GOT3 (cell line): Measurements from ENCODE around the gene TRMT2B.
"Not testable (repeated sequence)": the region's sequence is repeated elsewhere in the genome, so short reads cannot be mapped to it uniquely, and the experiment has no call there.

Experiments used
- DNase-seq: peaks from one replicate; lab custom pipeline; 2025; ENCODE audit warnings: mixed read lengths; lab: John Stamatoyannopoulos, UW

TRMT2B gene, protein sequence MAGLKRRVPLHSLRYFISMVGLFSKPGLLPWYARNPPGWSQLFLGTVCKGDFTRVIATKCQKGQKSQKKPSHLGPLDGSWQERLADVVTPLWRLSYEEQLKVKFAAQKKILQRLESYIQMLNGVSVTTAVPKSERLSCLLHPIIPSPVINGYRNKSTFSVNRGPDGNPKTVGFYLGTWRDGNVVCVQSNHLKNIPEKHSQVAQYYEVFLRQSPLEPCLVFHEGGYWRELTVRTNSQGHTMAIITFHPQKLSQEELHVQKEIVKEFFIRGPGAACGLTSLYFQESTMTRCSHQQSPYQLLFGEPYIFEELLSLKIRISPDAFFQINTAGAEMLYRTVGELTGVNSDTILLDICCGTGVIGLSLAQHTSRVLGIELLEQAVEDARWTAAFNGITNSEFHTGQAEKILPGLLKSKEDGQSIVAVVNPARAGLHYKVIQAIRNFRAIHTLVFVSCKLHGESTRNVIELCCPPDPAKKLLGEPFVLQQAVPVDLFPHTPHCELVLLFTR

DNA sequence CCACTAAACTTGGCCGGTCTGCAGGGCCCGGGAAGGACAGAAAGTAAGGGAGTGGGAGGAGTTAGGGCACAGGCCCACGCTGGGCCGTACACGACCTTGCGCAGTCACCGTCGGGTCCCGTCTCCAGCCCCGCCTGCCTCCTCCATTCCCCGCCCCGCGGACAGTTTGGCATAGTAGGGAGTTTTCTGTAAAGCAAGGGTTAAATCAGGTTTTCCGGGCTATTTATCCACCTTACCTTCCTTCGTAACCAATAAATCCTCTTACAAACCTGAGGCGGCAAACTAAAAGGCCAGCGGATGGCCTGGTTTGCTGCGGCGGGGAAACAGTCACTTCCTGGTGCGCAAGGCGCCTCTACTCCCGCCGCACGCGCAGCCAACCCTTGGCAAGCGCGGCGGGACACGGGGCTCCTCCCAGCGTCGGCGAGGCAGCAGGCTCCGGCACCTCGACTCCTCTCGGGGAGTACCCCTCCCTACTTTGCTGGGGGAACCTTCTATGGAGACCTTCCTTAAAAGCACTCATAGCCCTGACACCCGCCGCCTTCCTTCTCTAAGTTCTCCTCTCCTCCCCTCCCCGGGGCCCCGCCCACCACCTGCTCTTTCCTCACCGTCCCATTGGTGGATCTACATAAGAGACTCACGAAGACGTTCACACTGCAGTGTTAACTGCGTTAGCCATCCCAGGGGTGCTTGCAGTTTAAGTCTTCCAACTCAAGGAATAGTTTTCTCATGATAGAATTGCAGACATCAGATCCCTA is at the start of gene TRMT2B:
Gene TRMT2B (minus strand): TSS at position 563 of the 754 bp plus-strand sequence. CDS start 9,822 bp downstream, outside the sequence.
- DNase-seq, result peak; percentile 29

DNA sequence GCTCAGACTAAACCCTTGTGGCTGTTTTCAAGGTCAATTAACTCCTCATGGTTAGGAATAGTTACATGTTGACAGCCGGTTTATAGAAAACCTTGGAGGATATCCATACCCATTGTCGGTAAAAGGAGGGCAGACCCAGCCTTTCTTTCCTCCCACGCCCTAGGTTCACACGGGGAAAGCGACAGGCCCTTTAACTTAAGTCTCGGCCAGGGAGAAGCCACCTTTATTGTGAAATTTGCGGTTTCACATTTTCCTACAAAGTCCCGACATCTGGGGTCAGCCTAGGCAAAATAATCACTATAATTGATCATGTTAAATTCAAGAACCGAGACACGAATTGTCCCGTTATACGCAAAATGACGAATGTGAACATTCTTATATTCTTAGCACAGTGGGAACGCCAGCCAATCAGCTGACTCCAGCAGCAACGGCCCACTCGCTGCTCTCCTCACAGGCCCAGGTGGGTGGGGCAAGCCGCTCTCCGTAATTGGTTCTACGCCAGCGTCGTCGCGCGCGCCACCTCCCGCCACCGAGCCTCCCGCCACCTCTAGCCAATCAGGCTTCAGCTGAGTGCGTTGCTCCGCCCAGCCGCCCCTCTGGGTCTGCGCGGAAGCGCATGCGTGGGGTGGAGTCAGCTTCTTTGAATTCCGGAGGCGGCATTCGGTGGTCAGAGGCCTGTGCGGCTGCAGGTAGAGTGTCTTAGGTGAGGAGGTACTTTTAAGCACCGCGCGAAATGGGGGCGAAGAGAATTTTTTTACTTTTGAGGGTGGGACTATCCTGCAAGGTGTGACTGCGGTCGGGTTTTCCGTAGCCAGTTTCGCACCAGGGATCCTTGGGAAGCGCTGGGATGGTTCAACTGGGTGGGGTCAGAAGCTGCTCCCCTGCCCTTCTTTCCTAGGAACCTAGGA is 45.9 kb upstream of the TRMT2B start, which contains the start of gene CENPI:
Gene CENPI (plus strand): TSS at position 659 of the 908 bp plus-strand sequence. CDS start 2,867 bp downstream, outside the sequence.
- DNase-seq, result peak; percentile 70

DNA sequence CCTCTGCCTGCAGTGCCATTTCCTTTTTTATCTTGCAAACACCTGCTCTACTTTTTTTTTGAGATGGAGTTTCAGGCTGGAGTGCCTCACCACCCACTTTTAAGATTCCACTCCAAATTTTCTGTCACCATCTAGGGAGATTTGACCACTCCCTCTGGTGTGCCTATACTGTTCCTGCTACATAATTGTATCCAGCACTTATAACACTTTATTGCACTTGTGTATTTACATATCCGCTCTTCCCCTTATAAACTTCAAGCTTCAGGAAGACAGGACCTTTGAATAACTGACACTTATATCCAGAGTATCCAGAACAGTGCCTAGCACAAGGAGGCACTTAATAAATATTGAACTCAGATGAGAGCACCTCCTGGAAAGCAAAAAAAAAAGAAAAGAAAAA is 39.9 kb upstream of the TRMT2B start:
- DNase-seq, result no peak

DNA sequence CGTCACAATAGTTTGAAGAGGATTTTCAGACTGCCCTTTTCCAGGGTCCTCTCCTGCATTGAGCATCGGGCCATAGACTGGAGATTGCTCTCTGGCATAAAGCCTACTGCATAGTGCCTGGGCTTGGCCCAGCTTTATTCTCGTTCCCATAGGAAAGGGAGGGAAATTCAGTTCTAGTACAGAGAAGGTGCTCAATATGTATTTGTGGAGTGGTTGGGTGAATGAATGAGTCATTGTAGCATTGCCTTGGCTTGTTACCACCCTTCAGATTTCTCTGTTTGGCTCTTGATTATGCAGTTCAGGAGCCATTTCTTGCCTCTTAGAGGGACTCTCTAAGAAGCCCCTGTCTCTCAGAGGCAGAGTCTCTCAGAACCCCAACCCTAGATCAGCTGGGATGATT is 29.3 kb upstream of the TRMT2B start:
- no peak for DNase-seq

DNA sequence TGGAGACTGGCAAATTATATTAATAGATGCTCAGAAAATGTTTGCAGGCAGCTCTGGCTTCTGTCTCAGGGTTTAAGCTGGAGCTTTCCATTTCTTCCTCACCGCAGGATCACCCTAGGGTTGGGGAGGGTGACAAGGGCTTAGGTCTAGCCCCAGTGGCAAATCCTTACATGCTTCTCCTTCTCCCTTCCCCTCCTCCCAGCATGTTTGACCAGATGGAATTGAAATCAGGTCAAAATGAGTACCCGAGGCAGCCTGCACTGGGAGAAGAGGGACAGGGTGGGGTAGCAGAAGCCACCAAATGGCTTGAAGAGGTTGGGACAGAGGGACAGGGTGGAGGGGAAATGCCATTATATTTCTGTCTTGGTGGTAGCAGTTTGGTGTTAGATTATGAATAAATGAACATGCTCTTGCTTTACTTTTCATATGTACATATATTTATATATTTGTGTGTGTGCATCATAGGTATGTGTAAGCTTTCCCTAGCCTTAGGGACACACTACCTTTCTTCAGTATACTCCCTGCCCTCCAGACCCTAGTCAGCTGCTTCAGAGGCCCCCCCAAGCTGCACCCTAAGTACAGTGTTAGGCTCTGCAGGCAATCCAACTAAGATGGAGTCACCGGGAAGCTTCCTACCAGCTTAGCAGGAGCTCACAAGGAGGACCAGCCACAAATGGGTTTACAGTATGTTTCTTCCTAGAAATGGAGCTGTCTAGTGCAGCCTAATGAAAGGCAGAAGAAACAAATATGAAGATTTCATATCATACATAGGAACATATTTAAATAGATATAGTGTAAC is 28.6 kb upstream of the TRMT2B start:
- no peak for DNase-seq

DNA sequence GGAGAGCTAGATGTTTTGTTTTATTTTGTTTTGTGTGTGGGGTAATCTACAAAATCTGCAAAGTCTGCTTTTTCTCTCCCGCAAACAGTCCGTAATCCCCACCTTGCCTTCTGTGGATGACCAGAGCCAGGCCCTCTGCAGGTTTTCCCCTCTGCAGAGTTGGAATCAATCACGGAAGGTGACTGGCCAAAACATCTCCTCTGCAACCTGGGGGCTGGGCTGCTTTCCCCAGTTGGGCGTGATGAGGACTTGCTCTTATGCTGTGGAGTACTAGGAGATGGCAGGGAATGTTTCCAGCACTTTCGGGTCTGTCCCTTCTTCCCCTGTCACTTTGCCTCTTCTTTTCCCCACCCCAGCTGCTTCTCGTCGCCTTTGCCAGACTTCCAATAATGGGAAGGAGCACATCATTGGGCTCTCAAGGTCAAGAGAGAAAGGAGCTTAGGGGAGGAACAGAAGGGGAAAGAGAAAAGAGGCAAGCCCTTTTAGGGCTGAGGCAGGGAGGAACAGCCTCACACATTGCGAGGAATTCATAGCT is 27.9 kb upstream of the TRMT2B start:
- no peak for DNase-seq

DNA sequence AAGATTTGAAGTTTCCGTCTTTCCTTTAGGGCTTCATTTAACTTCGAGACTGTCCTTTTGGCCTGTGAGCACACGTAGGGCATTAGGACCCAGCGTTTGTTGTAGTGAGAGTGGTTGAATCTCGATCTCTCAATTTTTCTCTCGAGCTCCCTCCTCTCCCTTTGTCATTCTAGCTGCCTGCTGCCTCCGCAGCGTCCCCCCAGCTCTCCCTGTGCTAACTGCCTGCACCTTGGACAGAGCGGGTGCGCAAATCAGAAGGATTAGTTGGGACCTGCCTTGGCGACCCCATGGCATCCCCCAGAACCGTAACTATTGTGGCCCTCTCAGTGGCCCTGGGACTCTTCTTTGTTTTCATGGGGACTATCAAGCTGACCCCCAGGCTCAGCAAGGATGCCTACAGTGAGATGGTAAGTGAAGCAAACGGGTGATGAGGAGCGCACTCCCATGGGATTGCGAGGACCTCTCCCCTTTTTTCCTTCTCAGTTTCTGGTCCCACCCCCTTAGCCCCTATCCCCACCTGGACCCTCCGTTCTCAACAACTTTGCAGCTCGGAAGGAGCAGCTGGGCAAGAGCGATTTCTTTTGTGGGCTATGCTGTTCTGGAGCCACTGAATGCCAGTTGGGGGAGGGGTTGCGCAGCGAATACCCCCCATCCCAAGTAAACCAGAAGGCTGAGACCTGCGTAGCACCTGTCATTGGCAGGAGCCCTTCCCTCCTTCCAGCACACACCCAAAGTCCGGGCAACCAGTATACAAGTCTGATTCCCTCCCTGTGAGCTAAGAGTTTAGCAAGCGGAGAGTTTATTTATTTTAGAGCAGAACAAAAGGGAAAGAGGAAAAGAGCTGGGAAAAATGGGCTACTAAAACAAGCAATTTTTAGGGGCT is 27.0 kb upstream of the TRMT2B start, which contains the start of gene TMEM35A:
Gene TMEM35A (plus strand): TSS at position 164 of the 883 bp plus-strand sequence. CDS start 124 bp downstream, at position 288.
- no peak for DNase-seq

DNA sequence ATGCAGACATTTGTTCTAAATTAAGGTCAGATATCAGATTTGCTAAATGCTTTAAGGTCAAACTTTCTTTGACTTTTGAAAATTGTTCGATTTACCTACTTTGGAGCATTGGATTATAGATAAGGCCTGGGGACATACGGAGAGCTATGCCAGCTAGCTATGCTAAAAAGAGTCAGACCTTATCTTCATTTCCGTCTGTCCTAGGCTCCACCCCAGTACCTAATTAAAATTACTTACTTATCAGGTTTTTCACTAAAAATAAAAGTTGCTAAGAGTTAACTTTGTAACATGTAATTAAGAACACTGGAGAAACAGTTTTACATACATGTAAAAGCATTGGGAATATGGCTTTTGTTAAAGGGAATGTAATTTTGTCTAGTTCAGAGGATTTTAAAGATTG is 19.7 kb upstream of the TRMT2B start:
- DNase-seq, result no peak

DNA sequence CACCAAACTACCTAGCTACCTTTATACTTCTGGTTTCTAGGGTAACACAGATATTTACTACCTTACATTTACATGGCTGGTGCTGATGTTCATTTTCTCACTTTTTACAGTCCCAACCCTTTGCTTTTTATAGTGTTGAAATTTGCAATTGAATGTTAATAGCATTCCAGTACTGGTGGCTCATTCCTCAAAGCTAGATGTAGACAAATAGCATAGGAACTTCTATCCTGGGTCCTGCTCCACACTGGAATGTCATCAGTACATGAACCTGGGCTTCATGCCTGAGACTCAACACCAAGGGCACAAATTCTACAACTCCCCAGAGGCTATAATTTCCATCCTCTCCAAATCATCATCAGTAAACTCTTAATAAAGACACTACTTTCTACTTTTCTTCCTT is 10.3 kb upstream of the TRMT2B start:
- DNase-seq, result no peak

DNA sequence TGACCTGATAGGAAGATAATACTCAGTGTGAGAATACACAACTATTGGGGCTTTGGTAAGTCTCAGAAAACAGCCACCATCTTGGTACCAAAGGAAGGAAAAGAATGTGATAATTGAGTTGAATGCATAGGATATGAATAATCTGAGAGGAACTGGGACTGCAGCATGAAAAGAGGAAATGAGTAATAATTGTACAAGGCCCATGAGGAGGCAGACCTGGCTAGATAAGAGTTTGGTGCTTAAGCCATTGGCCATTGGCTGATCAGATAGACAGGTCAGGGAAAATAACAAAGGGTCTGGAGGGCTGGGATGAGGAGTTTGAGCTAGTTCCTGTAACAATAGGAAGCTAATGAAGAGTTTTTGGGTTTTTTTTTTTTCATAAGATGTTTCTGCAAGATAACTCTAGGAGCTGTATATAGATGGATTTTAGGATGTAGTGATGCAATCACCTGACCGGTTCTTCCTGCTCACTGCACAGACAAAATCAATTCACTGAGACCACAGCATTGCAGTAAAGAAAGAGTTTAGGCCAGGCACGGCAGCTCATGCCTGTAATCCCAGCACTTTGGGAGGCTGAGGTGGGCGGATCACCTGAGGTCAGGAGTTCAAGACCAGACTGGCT is 5.3 kb upstream of the TRMT2B start:
- no peak for DNase-seq

DNA sequence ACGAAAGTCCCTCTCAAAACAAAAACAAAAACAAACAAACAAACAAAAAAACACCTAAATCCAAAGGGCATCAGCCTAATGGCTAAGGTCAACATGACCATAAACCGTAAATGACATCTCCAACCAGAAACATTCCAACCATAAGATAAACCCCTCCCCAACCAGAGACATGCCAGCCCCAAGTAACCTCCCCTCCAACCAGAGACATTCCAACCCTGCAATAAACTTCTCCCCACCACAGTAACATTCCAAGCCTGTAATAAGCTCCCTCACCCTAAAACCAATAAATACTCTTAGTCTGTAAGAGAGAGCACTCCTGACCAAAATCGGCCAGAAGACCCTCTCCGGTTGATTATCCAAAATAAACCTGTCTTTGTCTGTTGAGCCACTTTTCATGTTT is 4.6 kb upstream of the TRMT2B start:
- not testable (repeated sequence) for DNase-seq

DNA sequence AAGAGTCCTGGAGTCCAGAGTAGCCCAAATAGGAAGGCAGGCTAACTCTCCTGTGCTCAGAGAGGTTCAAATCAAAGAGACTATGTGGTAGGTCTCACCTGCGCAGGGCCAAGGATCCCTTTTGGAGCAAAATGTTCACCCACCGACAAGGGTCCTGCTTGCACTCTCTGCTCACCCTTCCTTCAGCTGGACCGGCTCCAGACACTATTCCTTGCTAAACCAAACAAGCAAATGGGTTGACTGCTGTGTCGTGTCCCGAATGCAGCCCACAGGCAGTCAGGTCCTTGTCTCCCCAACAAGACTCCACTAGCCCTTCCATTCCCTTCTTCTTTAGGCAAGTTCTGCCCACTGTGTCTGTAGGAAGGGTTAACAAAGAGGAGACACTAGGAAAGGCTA is 760 bp downstream of the TRMT2B start:
- DNase-seq, result no peak

DNA sequence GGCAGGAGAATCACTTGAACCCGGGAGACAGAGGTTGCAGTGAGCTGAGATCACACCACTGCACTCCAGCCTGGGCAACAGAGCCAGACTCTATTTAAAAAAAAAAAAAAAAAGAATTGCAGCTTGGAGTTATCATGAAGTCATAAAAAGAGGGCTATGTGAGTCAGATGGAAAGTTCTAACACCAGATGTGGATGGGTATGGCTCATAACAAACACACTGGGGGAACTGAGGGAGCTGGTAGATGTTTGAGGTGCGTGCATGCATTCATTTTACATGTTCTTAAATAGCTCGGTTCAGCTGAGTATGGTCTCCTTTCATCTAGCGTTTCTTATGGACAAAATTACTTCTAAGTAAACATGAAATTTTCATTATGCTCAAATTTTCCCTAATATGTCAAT is 11.7 kb downstream of the TRMT2B start:
- DNase-seq, result no peak

DNA sequence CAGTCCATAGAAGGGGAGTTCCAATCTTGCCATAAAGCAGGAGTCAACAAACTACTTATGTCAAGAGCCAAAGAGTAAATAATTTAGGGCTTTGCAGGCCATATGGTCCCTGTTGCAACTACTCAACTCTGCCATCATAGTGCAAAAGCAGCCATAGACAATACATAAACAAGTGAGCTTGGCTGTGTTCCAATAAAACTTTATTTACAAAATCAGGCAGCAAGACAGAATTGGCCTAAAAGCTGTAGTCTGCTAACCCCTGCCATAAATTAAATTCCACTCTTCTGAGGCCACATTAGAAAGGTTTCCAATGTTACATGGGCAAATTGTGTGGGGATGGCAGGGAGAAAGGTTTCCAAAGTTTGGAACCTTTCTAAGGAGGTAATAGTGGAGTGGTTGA is 14.7 kb downstream of the TRMT2B start:
- no peak for DNase-seq

DNA sequence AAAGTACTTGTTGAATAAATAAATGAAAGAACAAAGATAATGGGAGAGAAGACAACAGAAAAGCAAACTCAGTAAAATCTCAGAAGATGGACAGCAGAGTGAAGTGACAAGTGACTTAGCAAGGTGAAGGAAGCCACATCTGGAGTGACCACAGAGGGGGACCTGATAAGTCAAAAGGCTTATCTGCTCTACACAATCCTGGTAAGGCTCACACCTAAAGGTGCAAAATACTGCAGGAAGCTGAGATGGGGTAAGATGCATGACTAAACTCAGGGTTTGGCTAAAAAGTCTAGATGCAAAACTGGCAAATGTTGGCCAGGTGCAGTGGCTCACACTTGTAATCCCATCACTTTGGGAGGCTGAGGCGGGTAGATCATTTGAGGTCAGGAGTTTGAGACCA is 22.2 kb downstream of the TRMT2B start:
- no peak for DNase-seq

DNA sequence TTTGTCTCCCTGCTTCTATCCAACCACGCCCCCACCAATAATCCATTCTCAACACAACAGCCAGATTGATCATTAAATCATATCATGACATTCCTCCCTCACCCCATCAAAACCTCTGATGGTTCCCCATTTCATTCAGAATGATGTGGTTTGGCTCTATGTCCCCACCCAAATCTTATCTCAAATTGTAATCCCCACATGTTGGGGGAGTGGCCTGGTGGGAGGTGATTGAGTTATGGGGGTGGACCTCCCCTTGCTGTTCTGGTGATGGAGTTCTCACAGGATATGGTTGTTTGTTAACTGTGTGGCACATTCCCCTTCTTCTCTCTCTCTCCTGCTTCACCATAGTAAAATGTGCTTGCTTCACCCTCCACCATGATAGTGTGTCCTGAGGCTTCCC is 23.3 kb downstream of the TRMT2B start:
- no peak for DNase-seq

DNA sequence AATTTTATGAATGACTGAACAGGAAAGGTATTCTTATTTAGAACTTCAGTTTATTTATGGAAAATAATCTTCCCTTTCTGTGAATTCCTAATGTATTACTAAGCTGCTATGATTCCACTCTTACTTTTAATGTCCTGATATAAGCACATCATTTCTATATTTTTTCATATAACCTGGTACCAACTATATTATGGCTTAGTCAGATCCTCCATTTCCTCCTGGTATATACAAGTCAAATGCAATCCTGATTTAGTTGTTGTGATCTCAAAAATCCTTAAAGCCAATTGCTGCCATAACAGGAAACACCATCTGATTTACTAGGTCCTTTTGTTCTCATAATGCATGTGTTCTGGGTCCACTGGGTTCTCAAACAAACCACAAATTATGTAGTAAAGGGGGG is 26.8 kb downstream of the TRMT2B start:
- no peak for DNase-seq

DNA sequence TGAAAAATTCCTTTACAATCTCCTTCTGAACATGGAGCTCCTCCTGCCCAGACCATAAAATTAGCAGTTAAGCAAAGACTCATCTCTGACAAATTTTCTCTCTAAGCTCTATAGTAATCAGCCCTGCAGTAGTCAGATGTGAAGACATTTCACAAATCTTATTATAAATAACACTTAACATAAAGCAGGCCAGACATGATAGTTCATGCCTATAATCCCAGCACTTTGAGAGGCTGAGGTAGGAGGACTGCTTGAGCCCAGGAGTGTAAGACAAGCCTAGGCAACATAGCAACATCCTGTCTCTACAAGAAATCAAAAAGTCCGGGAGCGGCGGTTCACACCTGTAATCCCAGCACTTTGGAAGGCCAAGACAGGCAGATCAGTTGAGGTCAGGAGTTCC is 29.9 kb downstream of the TRMT2B start:
- no peak for DNase-seq

DNA sequence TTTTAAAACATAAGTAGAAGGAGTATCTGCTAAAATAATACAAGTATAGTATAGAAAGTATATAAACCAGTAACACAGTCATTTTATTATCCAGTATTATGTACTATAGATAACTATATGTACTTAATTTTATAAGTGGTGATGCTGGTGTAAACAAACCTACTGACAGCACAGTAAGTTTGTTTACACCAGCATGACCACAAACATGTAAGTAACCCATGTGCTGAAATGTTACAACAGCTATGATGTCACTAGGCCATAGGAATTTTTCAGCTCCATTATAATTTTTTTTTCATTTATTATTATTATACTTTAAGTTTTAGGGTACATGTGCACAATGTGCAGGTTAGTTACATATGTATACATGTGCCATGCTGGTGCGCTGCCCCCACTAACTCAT is 39.9 kb downstream of the TRMT2B start:
- not testable (repeated sequence) for DNase-seq
